Measurements from ENCODE around the gene ATG14.
"Not testable (repeated sequence)": the region's sequence is repeated elsewhere in the genome, so short reads cannot be mapped to it uniquely, and the experiment has no call there.

Gene ATG14

GRCh38 chr14:55386037-55386808 lies 25.4 kb downstream of the ATG14 start:
- peak; percentile 2 for DNase-seq

GRCh38 chr14:55384536-55384935 lies 27.1 kb downstream of the ATG14 start:
- no peak for DNase-seq

GRCh38 chr14:55383541-55384140 lies 28.0 kb downstream of the ATG14 start:
- no peak for DNase-seq

GRCh38 chr14:55383056-55383466 lies 28.6 kb downstream of the ATG14 start:
- not testable (repeated sequence) for DNase-seq

GRCh38 chr14:55382483-55382882 lies 29.1 kb downstream of the ATG14 start:
- DNase-seq, result no peak

GRCh38 chr14:55381561-55381960 lies 30.1 kb downstream of the ATG14 start:
- DNase-seq, result no peak

GRCh38 chr14:55381040-55381439 lies 30.6 kb downstream of the ATG14 start:
- DNase-seq, result peak; percentile 19

- no peak for DNase-seq
Measured at GRCh38 chr14:55377236-55377635, 34.4 kb downstream of the ATG14 start.

- no peak for DNase-seq
Measured at GRCh38 chr14:55374771-55375170, 36.9 kb downstream of the ATG14 start.

GRCh38 chr14:55373784-55374705 lies 37.6 kb downstream of the ATG14 start:
- no peak for DNase-seq

- DNase-seq, result no peak
Measured at GRCh38 chr14:55372825-55373224, 38.8 kb downstream of the ATG14 start.

- no peak for DNase-seq
Measured at GRCh38 chr14:55372423-55372822, 39.2 kb downstream of the ATG14 start.

GRCh38 chr14:55370883-55371455 lies 40.7 kb downstream of the ATG14 start:
- DNase-seq, result no peak

GRCh38 chr14:55366271-55366670 lies 45.4 kb downstream of the ATG14 start:
- no peak for DNase-seq

GRCh38 chr14:55361190-55361589 lies 50.4 kb downstream of the ATG14 start:
- DNase-seq, result no peak

- no peak for DNase-seq
Measured at GRCh38 chr14:55359307-55359706, 52.3 kb downstream of the ATG14 start.

- peak; percentile 11 for DNase-seq
Measured at GRCh38 chr14:55356913-55357312, 54.7 kb downstream of the ATG14 start.

- no peak for DNase-seq
Measured at GRCh38 chr14:55355922-55356321, 55.7 kb downstream of the ATG14 start.

- DNase-seq, result peak; percentile 22
Measured at GRCh38 chr14:55354500-55354899, 57.1 kb downstream of the ATG14 start.

- no peak for DNase-seq
Measured at GRCh38 chr14:55353686-55354467, 57.8 kb downstream of the ATG14 start.

GRCh38 chr14:55352201-55352600 lies 59.4 kb downstream of the ATG14 start:
- DNase-seq, result no peak

- no peak for DNase-seq
Measured at GRCh38 chr14:55351111-55351510, 60.5 kb downstream of the ATG14 start.
